ENCODE results near the gene NIPAL1. TPM values are rescaled to one million over a fixed set of nuclear protein-coding genes. Genes with fewer than 3 reads are reported as not detected.

NIPAL1 gene
- total RNA-seq, 1 experiment from 2014 or later = 0.84 TPM

GRCh38 chr4:48047421-48047844, 30.9 kb downstream of the NIPAL1 start:
- H3K4me1 ChIP-seq (ENCODE audit: insufficient read depth, low read length, poor library complexity, severe bottlenecking) = no peaks in the 10 kb centered on the region
- ChIA-PET POLR2A (ENCODE audit: low non-redundant PET) (no interaction called here), CTCF (interaction anchor here (0.6 kb wide), 1 partner anchor 114 kb away, joined by 3 read pairs; no protein-coding TSS in a partner anchor)

GRCh38 chr4:48047896-48048295, 31.3 kb downstream of the NIPAL1 start:
- H3K36me3 ChIP-seq (ENCODE audit: insufficient read depth, low read length, poor library complexity, severe bottlenecking) = no peaks in the 10 kb centered on the region
- H3K27ac ChIP-seq (ENCODE audit: low read depth, low read length, poor library complexity, severe bottlenecking) = no peak overlapping the region
- H3K27me3 ChIP-seq (replicated peaks; ENCODE audit: insufficient read depth, low read depth, low read length, poor library complexity) = no peaks in the 10 kb centered on the region
- DNase-seq (ENCODE audit: low spot score) = no peak
- POLR2A ChIA-PET (ENCODE audit: low non-redundant PET) = no interaction called here
- no TSS peak for BruUV-seq (replicated peaks)
- H3K9me3 ChIP-seq (ENCODE audit: low read depth, low read length, poor library complexity, severe bottlenecking) = no peaks in the 10 kb centered on the region
- CTCF ChIA-PET = interaction anchor here (0.6 kb wide), 1 partner anchor 114 kb away, joined by 3 read pairs; no protein-coding TSS in a partner anchor
- no peak overlapping the region for H3K4me3 ChIP-seq (ENCODE audit: low read depth, low read length, poor library complexity, severe bottlenecking)
- no peak for TF ChIP-seq EZH2 (IDR thresholded peaks at IDR 0.05; ENCODE audit: borderline replicate concordance, low read depth, low read length, poor library complexity, severe bottlenecking)
- TF ChIP-seq, protein P1, sequence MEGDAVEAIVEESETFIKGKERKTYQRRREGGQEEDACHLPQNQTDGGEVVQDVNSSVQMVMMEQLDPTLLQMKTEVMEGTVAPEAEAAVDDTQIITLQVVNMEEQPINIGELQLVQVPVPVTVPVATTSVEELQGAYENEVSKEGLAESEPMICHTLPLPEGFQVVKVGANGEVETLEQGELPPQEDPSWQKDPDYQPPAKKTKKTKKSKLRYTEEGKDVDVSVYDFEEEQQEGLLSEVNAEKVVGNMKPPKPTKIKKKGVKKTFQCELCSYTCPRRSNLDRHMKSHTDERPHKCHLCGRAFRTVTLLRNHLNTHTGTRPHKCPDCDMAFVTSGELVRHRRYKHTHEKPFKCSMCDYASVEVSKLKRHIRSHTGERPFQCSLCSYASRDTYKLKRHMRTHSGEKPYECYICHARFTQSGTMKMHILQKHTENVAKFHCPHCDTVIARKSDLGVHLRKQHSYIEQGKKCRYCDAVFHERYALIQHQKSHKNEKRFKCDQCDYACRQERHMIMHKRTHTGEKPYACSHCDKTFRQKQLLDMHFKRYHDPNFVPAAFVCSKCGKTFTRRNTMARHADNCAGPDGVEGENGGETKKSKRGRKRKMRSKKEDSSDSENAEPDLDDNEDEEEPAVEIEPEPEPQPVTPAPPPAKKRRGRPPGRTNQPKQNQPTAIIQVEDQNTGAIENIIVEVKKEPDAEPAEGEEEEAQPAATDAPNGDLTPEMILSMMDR (conservative IDR thresholded peaks at IDR 0.05; ENCODE audit: low read depth, low read length) = no peak
- no peaks in the 10 kb centered on the region for H3K4me1 ChIP-seq (ENCODE audit: insufficient read depth, low read length, poor library complexity, severe bottlenecking)
- intact Hi-C loops (cut with micrococcal nuclease; ENCODE audit: unreplicated experiment) = no loop called here

More at GRCh38 chr4:48047421-48047844, 30.9 kb downstream of the NIPAL1 start:
- Histone ChIP-seq H3K36me3 (ENCODE audit: insufficient read depth, low read length, poor library complexity, severe bottlenecking) (no peaks in the 10 kb centered on the region), H3K4me3 (ENCODE audit: low read depth, low read length, poor library complexity, severe bottlenecking) (no peak overlapping the region), H3K9me3 (ENCODE audit: low read depth, low read length, poor library complexity, severe bottlenecking) (no peaks in the 10 kb centered on the region), H3K27me3 (replicated peaks; ENCODE audit: insufficient read depth, low read depth, low read length, poor library complexity) (no peaks in the 10 kb centered on the region), H3K27ac (ENCODE audit: low read depth, low read length, poor library complexity, severe bottlenecking) (no peak overlapping the region)
- TF ChIP-seq, protein P1 (conservative IDR thresholded peaks at IDR 0.05; ENCODE audit: low read depth, low read length) = no peak
- TF ChIP-seq EZH2 (IDR thresholded peaks at IDR 0.05; ENCODE audit: borderline replicate concordance, low read depth, low read length, poor library complexity, severe bottlenecking) = no peak
- BruUV-seq (replicated peaks) = no TSS peak
- intact Hi-C loops (cut with micrococcal nuclease; ENCODE audit: unreplicated experiment) = no loop called here
- no peak for DNase-seq (ENCODE audit: low spot score)

DNA sequence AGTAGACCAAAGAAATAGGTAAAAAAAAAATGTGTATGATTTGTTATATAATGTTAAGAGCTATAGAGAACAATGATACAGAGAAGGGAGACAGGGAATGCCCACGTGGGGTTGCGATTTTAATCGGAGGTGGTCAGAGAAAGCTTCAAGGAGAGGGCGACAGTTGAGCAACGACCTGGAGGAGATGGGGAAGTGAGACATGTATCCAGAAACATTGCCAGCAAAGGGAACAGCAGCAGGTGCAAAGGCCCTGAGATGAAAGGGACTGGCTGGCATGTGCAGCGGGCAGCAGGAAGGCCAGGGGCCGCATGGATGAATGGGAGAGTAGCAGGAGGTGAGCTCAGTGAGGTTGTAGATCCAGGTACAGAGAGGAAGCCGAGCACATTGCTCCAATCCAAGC, 32.9 kb downstream of the NIPAL1 start:
- Histone ChIP-seq H3K9me3 (ENCODE audit: low read depth, low read length, poor library complexity, severe bottlenecking) (no peaks in the 10 kb centered on the region), H3K36me3 (ENCODE audit: insufficient read depth, low read length, poor library complexity, severe bottlenecking) (no peaks in the 10 kb centered on the region), H3K27ac (ENCODE audit: low read depth, low read length, poor library complexity, severe bottlenecking) (no peak overlapping the region), H3K4me3 (ENCODE audit: low read depth, low read length, poor library complexity, severe bottlenecking) (no peak overlapping the region), H3K4me1 (ENCODE audit: insufficient read depth, low read length, poor library complexity, severe bottlenecking) (no peaks in the 10 kb centered on the region), H3K27me3 (replicated peaks; ENCODE audit: insufficient read depth, low read depth, low read length, poor library complexity) (no peaks in the 10 kb centered on the region)
- BruUV-seq (replicated peaks) = no TSS peak
- CTCF ChIA-PET = no interaction called here
- no peak for DNase-seq (ENCODE audit: low spot score)
- POLR2A ChIA-PET (ENCODE audit: low non-redundant PET) = no interaction called here
- TF ChIP-seq EZH2 (IDR thresholded peaks at IDR 0.05; ENCODE audit: borderline replicate concordance, low read depth, low read length, poor library complexity, severe bottlenecking) = no peak
- TF ChIP-seq, protein P1 (conservative IDR thresholded peaks at IDR 0.05; ENCODE audit: low read depth, low read length) = no peak
- intact Hi-C loops (cut with micrococcal nuclease; ENCODE audit: unreplicated experiment) = no loop called here
